Neural cell (in vitro differentiated cells): Measurements from ENCODE around the gene FCRL5. TPM values are rescaled to one million over a fixed set of nuclear protein-coding genes. Genes with fewer than 3 reads are reported as not detected.

Source experiments
- H2AFZ ChIP-seq: fragments of 200-600, 300-800 bp; sonication (generic), shearing (Covaris generic); 2 replicates; pipeline ENCODE4 v1.6.0; 2014; ENCODE audit warnings: low read depth, mild to moderate bottlenecking, antibody characterized with exemption, low read length, moderate library complexity
- H3F3A ChIP-seq: fragments of 200-600 bp; shearing (Covaris generic); 2 replicates; pipeline ENCODE4 v1.6.1; 2016; ENCODE audit warnings: mild to moderate bottlenecking, moderate library complexity, mixed read lengths, antibody characterized with exemption, low read length; ENCODE audit not compliant: insufficient read depth, poor library complexity, severe bottlenecking
- H3K27ac ChIP-seq: fragments of 200-600, 300-800 bp; sonication (generic), shearing (Covaris generic); 2 replicates; pipeline ENCODE4 v1.5.1; 2014; ENCODE audit warnings: mild to moderate bottlenecking, low read length, moderate library complexity
- H3K27me3 ChIP-seq: fragments of 300-800, 200-600 bp; sonication (generic), shearing (Covaris generic); 2 replicates; pipeline ENCODE4 v1.6.0; 2014; ENCODE audit warnings: mild to moderate bottlenecking, low read depth, low read length, moderate library complexity; ENCODE audit not compliant: insufficient read depth
- H3K36me3 ChIP-seq: fragments of 300-800, 200-600 bp; sonication (generic), shearing (Covaris generic); 2 replicates; pipeline ENCODE4 v1.5.1; 2014; ENCODE audit warnings: mild to moderate bottlenecking, antibody characterized with exemption, low read length, moderate library complexity; ENCODE audit not compliant: insufficient read depth
- H3K4me2 ChIP-seq: fragments of 300-800, 200-600 bp; sonication (generic), shearing (Covaris generic); 2 replicates; pipeline ENCODE4 v1.6.0; 2014; ENCODE audit warnings: mild to moderate bottlenecking, low read length
- H3K4me3 ChIP-seq: fragments of 300-800, 200-600 bp; sonication (generic), shearing (Covaris generic); 2 replicates; pipeline ENCODE4 v1.5.1; 2014; ENCODE audit warnings: mild to moderate bottlenecking, low read length, moderate library complexity
- H3K79me2 ChIP-seq: fragments of 200-600 bp; shearing (Covaris generic); replicated peaks from 2 replicates; pipeline ENCODE4 v1.6.0; 2014; ENCODE audit warnings: mild to moderate bottlenecking, low read length, moderate library complexity; ENCODE audit not compliant: insufficient read depth
- H3K9ac ChIP-seq: fragments of 300-800, 200-600 bp; sonication (generic), shearing (Covaris generic); 2 replicates; pipeline ENCODE4 v1.6.1; 2016; ENCODE audit warnings: mild to moderate bottlenecking, low read length, mixed read lengths
- H3K9me2 ChIP-seq: fragments of 200-600 bp; shearing (Covaris generic); 2 replicates; pipeline ENCODE4 v1.6.1; 2016; ENCODE audit warnings: mild to moderate bottlenecking, low read length, mixed read lengths; ENCODE audit not compliant: insufficient read depth
- H3K9me3 ChIP-seq: fragments of 200-600, 300-800 bp; sonication (generic), shearing (Covaris generic); 2 replicates; pipeline ENCODE4 v1.6.1; 2016; ENCODE audit warnings: mild to moderate bottlenecking, mixed run types, low read length, moderate library complexity, mixed read lengths
- H4K20me1 ChIP-seq: fragments of 200-600 bp; shearing (Covaris generic); 2 replicates; pipeline ENCODE4 v1.6.1; 2016; ENCODE audit warnings: mild to moderate bottlenecking, mixed run types; ENCODE audit not compliant: insufficient read depth
- EP300 ChIP-seq: fragments of 450-650 bp; conservative IDR thresholded peaks from 2 replicates; pipeline ENCODE4 v1.6.1; 2014; ENCODE audit warnings: antibody characterized with exemption, mild to moderate bottlenecking, moderate library complexity; ENCODE audit not compliant: poor library complexity, severe bottlenecking
- EZH2 ChIP-seq: fragments of 200-600, 300-800 bp; shearing (Covaris generic), sonication (generic); IDR thresholded peaks from 2 replicates; pipeline ENCODE4 v1.6.1; 2014; ENCODE audit warnings: antibody characterized with exemption, low read length, borderline replicate concordance, mild to moderate bottlenecking; ENCODE audit not compliant: insufficient read depth, poor library complexity, severe bottlenecking
- MXI1 ChIP-seq: fragments of 450-650 bp; conservative IDR thresholded peaks from 2 replicates; pipeline ENCODE4 v1.6.1; 2014; ENCODE audit warnings: antibody characterized with exemption, mild to moderate bottlenecking; ENCODE audit not compliant: poor library complexity, severe bottlenecking
- POLR2AphosphoS5 ChIP-seq: IDR thresholded peaks from 2 replicates; pipeline ENCODE4 v1.6.1; 2012
- RAD21 ChIP-seq: fragments of 450-650 bp; conservative IDR thresholded peaks from 2 replicates; pipeline ENCODE4 v1.6.1; 2014; ENCODE audit warnings: antibody characterized with exemption, mild to moderate bottlenecking, moderate library complexity
- REST ChIP-seq: IDR thresholded peaks from 2 replicates; pipeline ENCODE4 v1.6.1; 2012; ENCODE audit warnings: borderline replicate concordance
- SMC3 ChIP-seq: fragments of 450-650 bp; conservative IDR thresholded peaks from 2 replicates; pipeline ENCODE4 v1.6.1; 2014; ENCODE audit warnings: antibody characterized with exemption, mild to moderate bottlenecking, moderate library complexity; ENCODE audit not compliant: poor library complexity
- TAF1 ChIP-seq: IDR thresholded peaks from 2 replicates; pipeline ENCODE4 v1.6.1; 2012; ENCODE audit warnings: low read depth
- polyA plus RNA-seq: library from polyadenylated mRNA; depleted of rRNA; stranded (reverse); fragments of >200 nt; gene quantifications from 2 replicates; pipeline ENCODE4 v1.2.3, GENCODE V29; 2014
- TF ChIP-seq, protein P1 (sequence below): fragments of 450-650 bp; IDR thresholded peaks from 2 replicates; pipeline ENCODE4 v1.5.1; 2014; ENCODE audit warnings: antibody characterized with exemption, mild to moderate bottlenecking, moderate library complexity; ENCODE audit not compliant: poor library complexity, severe bottlenecking

The FCRL5 gene
- polyA plus RNA-seq, 1 donor from 2014 or later: not detected

DNA sequence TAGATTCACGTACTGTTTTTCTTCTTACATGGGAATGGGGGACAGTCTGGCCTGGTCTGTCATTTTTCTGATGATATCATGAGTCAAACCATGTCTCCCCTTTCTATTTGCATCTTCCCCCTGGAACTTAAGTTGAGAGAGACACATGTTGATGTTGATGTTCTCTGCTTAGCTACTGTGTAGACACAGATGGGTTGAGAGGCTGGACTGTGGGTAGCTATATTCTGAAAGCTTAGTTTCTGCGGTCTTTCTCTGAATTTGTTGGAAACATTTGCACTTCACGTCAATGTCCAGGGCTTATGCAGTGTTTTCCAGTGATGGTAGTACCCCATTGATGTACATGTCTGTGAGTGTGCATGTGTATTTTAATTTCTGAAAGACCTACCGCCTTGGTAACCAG is 58.2 kb downstream of the FCRL5 start:
- Histone ChIP-seq H3K9me3 (no peaks in the 10 kb centered on the region), H3K27me3 (no peaks in the 10 kb centered on the region), H3K9me2 (no peaks in the 10 kb centered on the region), H3K4me2 (no peak overlapping the region), H2AFZ (no peak overlapping the region), H3K4me3 (no peak overlapping the region), H3F3A (no peaks in the 10 kb centered on the region), H3K79me2 (no peaks in the 10 kb centered on the region), H3K27ac (no peak overlapping the region), H4K20me1 (no peaks in the 10 kb centered on the region), H3K9ac (no peak overlapping the region), H3K36me3 (no peaks in the 10 kb centered on the region)
- TF ChIP-seq EZH2: no peak
- no peak for TF ChIP-seq POLR2AphosphoS5
- no peak for TF ChIP-seq TAF1
- TF ChIP-seq EP300: no peak
- TF ChIP-seq, protein P1, sequence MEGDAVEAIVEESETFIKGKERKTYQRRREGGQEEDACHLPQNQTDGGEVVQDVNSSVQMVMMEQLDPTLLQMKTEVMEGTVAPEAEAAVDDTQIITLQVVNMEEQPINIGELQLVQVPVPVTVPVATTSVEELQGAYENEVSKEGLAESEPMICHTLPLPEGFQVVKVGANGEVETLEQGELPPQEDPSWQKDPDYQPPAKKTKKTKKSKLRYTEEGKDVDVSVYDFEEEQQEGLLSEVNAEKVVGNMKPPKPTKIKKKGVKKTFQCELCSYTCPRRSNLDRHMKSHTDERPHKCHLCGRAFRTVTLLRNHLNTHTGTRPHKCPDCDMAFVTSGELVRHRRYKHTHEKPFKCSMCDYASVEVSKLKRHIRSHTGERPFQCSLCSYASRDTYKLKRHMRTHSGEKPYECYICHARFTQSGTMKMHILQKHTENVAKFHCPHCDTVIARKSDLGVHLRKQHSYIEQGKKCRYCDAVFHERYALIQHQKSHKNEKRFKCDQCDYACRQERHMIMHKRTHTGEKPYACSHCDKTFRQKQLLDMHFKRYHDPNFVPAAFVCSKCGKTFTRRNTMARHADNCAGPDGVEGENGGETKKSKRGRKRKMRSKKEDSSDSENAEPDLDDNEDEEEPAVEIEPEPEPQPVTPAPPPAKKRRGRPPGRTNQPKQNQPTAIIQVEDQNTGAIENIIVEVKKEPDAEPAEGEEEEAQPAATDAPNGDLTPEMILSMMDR: no peak
- TF ChIP-seq RAD21: no peak
- no peak for TF ChIP-seq SMC3
- no peak for TF ChIP-seq REST
- no peak for TF ChIP-seq MXI1

DNA sequence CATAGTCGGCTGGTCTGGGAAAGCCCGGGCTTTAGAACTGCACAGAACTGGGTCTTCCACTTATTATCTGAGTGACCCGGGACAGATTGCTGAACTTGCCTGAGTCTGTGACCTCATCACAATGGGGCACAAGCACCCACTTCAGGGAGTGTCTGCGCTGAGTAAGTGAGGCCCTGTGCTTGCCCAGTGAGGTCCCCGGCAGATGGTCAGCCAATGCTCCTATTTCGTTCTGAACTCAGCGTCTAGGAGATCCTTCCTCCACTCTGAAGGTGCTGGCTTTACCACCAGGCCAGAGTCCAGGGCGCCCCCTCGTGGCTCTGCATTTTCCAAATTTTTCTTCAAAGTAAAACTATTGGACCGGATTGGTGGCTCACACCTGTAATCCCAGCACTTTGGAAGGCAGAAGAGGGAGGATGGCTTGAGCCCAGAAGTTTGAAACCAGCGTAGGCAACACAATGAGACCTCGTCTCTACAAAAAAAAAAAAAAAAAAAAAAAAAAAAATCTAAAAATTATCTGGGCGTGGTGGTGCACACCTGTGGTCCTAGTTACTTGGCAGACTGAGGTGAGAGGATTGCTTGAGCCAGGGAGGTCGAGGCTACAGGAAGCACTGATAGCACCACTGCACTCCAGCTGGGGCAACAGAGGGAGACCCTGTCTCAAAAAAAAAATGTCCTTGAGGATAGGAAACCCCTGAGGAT is 61.7 kb downstream of the FCRL5 start:
- H3K27ac ChIP-seq: no peak overlapping the region
- no peaks in the 10 kb centered on the region for H3K79me2 ChIP-seq
- H3K9me2 ChIP-seq: no peaks in the 10 kb centered on the region
- H3K9ac ChIP-seq: no peak overlapping the region
- no peak overlapping the region for H3K4me3 ChIP-seq
- H3K4me2 ChIP-seq: no peak overlapping the region
- H2AFZ ChIP-seq: no peak overlapping the region
- H3K9me3 ChIP-seq: no peaks in the 10 kb centered on the region
- no peaks in the 10 kb centered on the region for H3F3A ChIP-seq
- no peaks in the 10 kb centered on the region for H3K36me3 ChIP-seq
- no peaks in the 10 kb centered on the region for H4K20me1 ChIP-seq
- H3K27me3 ChIP-seq: no peaks in the 10 kb centered on the region
- TF ChIP-seq, protein P1: peak; percentile 48
- TF ChIP-seq RAD21 (peak; percentile 36), MXI1 (no peak), SMC3 (peak; percentile 43), EZH2 (no peak), REST (no peak), EP300 (no peak)
